Esophagus muscularis mucosa (tissue), 4 donors: ENCODE results near the gene ASIC2. TPM values are rescaled to one million over a fixed set of nuclear protein-coding genes. Genes with fewer than 3 reads are reported as not detected.
"Not testable (repeated sequence)": the region's sequence is repeated elsewhere in the genome, so short reads cannot be mapped to it uniquely, and the experiment has no call there.

Experiments used
- DNase-seq: peaks from one replicate; pipeline ENCODE4 v3.0.0-alpha.2; 2017; ENCODE audit errors: extremely low spot score
- H3K27ac ChIP-seq, 4 donors: fragments of 200-600 bp; sonication (generic); replicated peaks in 1 of 4; 1 replicate in 3 of 4; 2 replicates in 1 of 4; pipeline ENCODE4 v1.5.1; 2016 to 2019; ENCODE audit warnings: mild to moderate bottlenecking in 1 of 4
- H3K27me3 ChIP-seq, 4 donors: fragments of 200-600 bp; sonication (generic); one replicate each; pipeline versions ENCODE4 v1.5.1 to v1.6.0; 2016 to 2019
- H3K36me3 ChIP-seq, 4 donors: fragments of 200-600 bp; sonication (generic); one replicate each; pipeline ENCODE4 v1.5.1; 2016 to 2019
- H3K4me1 ChIP-seq, 4 donors: fragments of 200-600 bp; sonication (generic); one replicate each; pipeline ENCODE4 v1.5.1; 2016 to 2019
- H3K4me3 ChIP-seq, 4 donors: fragments of 200-600 bp; sonication (generic); 1 replicate in 2 of 4; 2 replicates in 2 of 4; pipeline ENCODE4 v1.5.1; 2016 to 2019; ENCODE audit warnings: mild to moderate bottlenecking in 4 of 4, moderate library complexity in 1 of 4
- H3K9me3 ChIP-seq, 4 donors: fragments of 200-600 bp; sonication (generic); 1 replicate in 3 of 4; 2 replicates in 1 of 4; pipeline ENCODE4 v1.5.1; 2016 to 2019
- CTCF ChIP-seq, 3 experiments: fragments of 200-600 bp in 2 of 3; fragments of 450-650 bp in 1 of 3; sonication (generic) in 2 of 3; IDR thresholded peaks; one replicate each; pipeline ENCODE4 v1.5.1; 2017 to 2019; ENCODE audit warnings: antibody characterized with exemption in 3 of 3, mild to moderate bottlenecking in 2 of 3, moderate library complexity in 1 of 3
- EP300 ChIP-seq: sonication (generic); formaldehyde crosslinking; IDR thresholded peaks from one replicate; pipeline ENCODE4 v1.6.1; 2017; ENCODE audit warnings: antibody characterized with exemption
- POLR2A ChIP-seq: fragments of 450-650 bp; IDR thresholded peaks from one replicate; pipeline ENCODE4 v1.6.1; 2017; ENCODE audit warnings: antibody characterized with exemption, moderate library complexity, mild to moderate bottlenecking, low read depth
- POLR2AphosphoS5 ChIP-seq, 2 donors: sonication (generic); formaldehyde crosslinking; IDR thresholded peaks; one replicate each; pipeline ENCODE4 v1.6.1; 2017; ENCODE audit warnings: antibody characterized with exemption in 2 of 2
- WGBS: methylation state at CpG from one replicate; pipeline ENCODE4 v1.1.5; 2018; 5-methylcytosine and 5-hydroxymethylcytosine counted together
- intact Hi-C: fragments of 100-400 bp; cut with DNase I; formaldehyde crosslinking; loops from one replicate; pipeline ENCODE4 v1.15.1; 2023
- total RNA-seq, 4 donors: library from RNA; depleted of rRNA; stranded (reverse); fragments of >200 nt; gene quantifications; one replicate each; pipeline versions ENCODE4 v1.1.0 to v1.2.1, GENCODE V29; 2016

Gene ASIC2
- total RNA-seq, 4 donors from 2014 or later = 0.13 TPM; not detected in 3

- H3K27ac ChIP-seq = no peak overlapping the region
Measured at GRCh38 chr17:32985050-32985756, 307.9 kb downstream of the ASIC2 start.

DNA sequence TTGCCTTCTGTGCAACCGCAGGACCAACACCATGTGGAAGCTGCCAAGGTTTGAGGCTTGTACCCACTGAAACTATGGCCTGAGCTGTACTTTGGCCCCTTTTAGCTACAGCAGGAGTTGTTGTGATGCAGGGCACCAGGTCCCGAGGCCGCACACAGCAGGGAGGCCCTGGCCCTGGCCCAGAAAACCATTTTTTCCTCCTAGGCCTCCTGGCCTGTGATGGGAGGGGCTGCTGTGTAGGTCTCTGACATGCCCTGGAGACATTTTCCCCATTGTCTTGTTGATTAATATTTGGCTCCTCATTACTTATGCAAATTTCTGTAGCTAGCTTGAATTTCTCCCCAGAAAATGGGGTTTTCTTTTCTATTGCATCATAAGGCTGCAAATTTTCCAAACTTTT lies 311.5 kb downstream of the ASIC2 start:
- H3K27ac ChIP-seq, intact Hi-C loops, H3K36me3 ChIP-seq, H3K27me3 ChIP-seq, H3K4me3 ChIP-seq, H3K4me1 ChIP-seq, H3K9me3 ChIP-seq, DNase-seq: not testable (repeated sequence)
- WGBS = 100% methylated on average over 3 of the region's 3 CpGs

More at GRCh38 chr17:32985050-32985756, 307.9 kb downstream of the ASIC2 start:
- H3K36me3 ChIP-seq = no peaks in the 10 kb centered on the region
- intact Hi-C loops = no loop called here
- no peak overlapping the region for H3K4me3 ChIP-seq
- no peak for DNase-seq
- no peaks in the 10 kb centered on the region for H3K4me1 ChIP-seq
- H3K9me3 ChIP-seq = peaks cover 0 to 18% (median 8%) of the 10 kb centered on the region in 4 donors
- H3K27me3 ChIP-seq = peaks cover 0 to 6% (median 0%) of the 10 kb centered on the region in 4 donors
- TF ChIP-seq EP300 = no peak
- TF ChIP-seq CTCF (IDR thresholded peaks at IDR 0.05) = no peak
- no peak for TF ChIP-seq POLR2A
- TF ChIP-seq POLR2AphosphoS5 (IDR thresholded peaks at IDR 0.05) = no peak
- WGBS = 75% methylated on average over 4 of the region's 4 CpGs

- Histone ChIP-seq H3K4me1 (no peaks in the 10 kb centered on the region), H3K36me3 (no peaks in the 10 kb centered on the region), H3K27ac (no peak overlapping the region), H3K4me3 (no peak overlapping the region), H3K27me3 (peaks cover 0 to 6% (median 0%) of the 10 kb centered on the region in 4 donors), H3K9me3 (no peaks in the 10 kb centered on the region)
- 66% methylated on average over 2 of the region's 2 CpGs for WGBS
- intact Hi-C loops = no loop called here
- no peak for DNase-seq
- no peak for TF ChIP-seq EP300
- TF ChIP-seq CTCF (IDR thresholded peaks at IDR 0.05) = no peak
- TF ChIP-seq POLR2AphosphoS5 (IDR thresholded peaks at IDR 0.05) = no peak
- no peak for TF ChIP-seq POLR2A
Measured at GRCh38 chr17:32980230-32980629, 312.9 kb downstream of the ASIC2 start.

- TF ChIP-seq EP300 = no peak
- TF ChIP-seq CTCF (IDR thresholded peaks at IDR 0.05) = no peak
- TF ChIP-seq POLR2A = no peak
- TF ChIP-seq POLR2AphosphoS5 (IDR thresholded peaks at IDR 0.05) = no peak
- H3K36me3 ChIP-seq = no peaks in the 10 kb centered on the region
- 94% methylated on average over 1 of the region's 1 CpG for WGBS
Measured at GRCh38 chr17:32976605-32977004, 316.5 kb downstream of the ASIC2 start.

GRCh38 chr17:32976131-32976530 lies 317.0 kb downstream of the ASIC2 start:
- intact Hi-C loops = no loop called here

More at GRCh38 chr17:32976605-32977004, 316.5 kb downstream of the ASIC2 start:
- Histone ChIP-seq H3K4me1 (no peaks in the 10 kb centered on the region), H3K27ac (no peak overlapping the region), H3K9me3 (no peaks in the 10 kb centered on the region), H3K27me3 (peaks cover 0 to 6% (median 0%) of the 10 kb centered on the region in 4 donors), H3K4me3 (no peak overlapping the region)
- DNase-seq = no peak
- intact Hi-C loops = no loop called here

More at GRCh38 chr17:32976131-32976530, 317.0 kb downstream of the ASIC2 start:
- H3K4me3 ChIP-seq = no peak overlapping the region
- no peak for DNase-seq
- H3K27me3 ChIP-seq = peaks cover 0 to 2% (median 0%) of the 10 kb centered on the region in 4 donors
- WGBS = 92% methylated on average over 3 of the region's 4 CpGs
- no peak for TF ChIP-seq CTCF (IDR thresholded peaks at IDR 0.05)
- TF ChIP-seq EP300 = no peak
- no peak for TF ChIP-seq POLR2A
- no peak for TF ChIP-seq POLR2AphosphoS5 (IDR thresholded peaks at IDR 0.05)
- H3K4me1 ChIP-seq = no peaks in the 10 kb centered on the region
- no peak overlapping the region for H3K27ac ChIP-seq
- no peaks in the 10 kb centered on the region for H3K36me3 ChIP-seq
- no peaks in the 10 kb centered on the region for H3K9me3 ChIP-seq
